GM21360 (cell line): ENCODE results near the gene GOLGA8O.
"Not testable (repeated sequence)": the region's sequence is repeated elsewhere in the genome, so short reads cannot be mapped to it uniquely, and the experiment has no call there.

Source experiments
- ATAC-seq: cut with Tn5 transposase; IDR thresholded peaks from one replicate; pipeline ENCODE4 v1.9.1; 2021; ENCODE audit warnings: mild to moderate bottlenecking, moderate library complexity; ENCODE audit not compliant: unreplicated experiment

The GOLGA8O gene, protein sequence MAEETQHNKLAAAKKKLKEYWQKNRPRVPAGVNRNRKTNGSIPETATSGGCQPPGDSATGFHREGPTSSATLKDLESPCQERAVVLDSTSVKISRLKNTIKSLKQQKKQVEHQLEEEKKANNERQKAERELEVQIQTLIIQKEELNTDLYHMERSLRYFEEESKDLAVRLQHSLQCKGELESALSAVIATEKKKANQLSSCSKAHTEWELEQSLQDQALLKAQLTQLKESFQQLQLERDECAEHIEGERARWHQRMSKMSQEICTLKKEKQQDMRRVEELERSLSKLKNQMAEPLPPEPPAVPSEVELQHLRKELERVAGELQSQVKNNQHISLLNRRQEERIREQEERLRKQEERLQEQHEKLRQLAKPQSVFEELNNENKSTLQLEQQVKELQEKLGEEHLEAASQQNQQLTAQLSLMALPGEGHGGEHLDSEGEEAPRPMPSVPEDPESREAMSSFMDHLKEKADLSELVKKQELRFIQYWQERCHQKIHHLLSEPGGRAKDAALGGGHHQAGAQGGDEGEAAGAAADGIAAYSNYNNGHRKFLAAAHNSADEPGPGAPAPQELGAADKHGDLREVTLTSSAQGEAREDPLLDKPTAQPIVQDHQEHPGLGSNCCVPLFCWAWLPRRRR

DNA sequence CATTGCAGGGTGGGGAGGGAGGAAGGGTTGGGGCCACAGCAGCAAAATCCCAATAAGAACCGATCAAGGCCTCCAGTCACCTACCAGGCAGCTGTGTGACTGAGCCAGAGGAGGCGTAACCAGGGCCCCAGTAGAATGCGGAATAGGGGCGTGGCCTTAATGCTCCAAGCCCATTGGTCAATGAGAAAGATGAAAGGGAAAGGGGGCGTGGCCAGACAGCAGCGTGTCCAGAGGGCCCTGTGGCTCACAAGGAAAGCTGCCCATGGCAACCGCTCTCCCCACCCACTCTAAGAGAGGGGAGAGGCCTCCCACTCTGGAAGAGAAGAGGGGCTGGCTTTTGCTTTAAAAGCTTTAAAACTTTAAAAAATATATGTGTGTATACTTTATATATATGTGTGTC lies at the start of gene GOLGA8O:
GOLGA8O (minus strand) TSS at position 101 of the 400 bp plus-strand sequence; CDS start at position 3, 98 bp downstream.
- ATAC-seq: not testable (repeated sequence)

DNA sequence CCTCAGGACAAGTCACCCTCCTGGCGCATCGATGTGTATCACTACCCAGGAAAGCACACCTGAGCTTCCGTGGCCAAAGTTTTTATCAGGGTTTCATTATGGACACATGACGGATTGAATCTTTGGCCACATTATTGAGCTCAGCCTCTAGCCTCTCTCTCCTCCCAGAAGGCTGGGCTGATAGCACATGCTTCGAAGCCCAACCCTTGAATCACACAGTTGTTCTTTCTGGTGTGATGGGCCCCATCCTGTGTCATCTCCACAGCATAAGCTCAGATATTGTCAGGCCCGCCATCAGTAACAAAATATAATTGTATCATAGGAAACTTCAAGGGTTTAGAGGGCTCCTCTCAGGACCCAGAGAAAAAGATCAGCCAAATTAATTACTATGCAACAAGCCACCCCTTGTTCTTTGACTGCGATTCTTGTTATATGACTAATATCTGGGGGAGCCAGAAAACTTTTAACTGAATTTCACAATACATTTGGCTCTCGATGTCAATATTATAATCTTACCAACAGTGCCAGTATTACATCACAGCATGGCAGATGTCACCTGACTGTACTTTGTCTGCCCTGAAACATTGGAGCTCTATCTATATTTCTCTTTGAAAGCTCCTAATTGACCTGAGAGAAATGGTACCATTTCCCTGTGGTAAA lies 48.8 kb upstream of the GOLGA8O start:
- ATAC-seq: not testable (repeated sequence)

DNA sequence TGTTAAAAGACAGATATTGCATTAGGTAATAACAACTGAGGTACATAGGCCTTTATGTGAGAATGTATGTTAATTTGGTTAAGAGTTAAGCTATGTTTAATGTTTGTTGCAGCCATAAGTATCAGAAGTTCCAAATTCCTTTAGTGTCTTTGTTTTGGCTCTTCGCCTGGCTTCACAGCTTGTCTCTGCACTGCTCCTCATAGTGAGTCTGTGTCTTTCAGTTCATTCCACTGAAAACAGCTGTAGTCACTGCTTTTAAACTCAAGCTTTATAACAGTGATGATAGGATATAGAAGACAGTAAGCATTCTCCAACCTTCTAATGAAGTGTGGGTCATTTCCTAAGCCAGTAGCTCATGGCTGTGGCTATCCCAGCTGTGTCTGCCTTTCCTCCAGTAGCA lies 47.5 kb upstream of the GOLGA8O start:
- ATAC-seq: not testable (repeated sequence)

DNA sequence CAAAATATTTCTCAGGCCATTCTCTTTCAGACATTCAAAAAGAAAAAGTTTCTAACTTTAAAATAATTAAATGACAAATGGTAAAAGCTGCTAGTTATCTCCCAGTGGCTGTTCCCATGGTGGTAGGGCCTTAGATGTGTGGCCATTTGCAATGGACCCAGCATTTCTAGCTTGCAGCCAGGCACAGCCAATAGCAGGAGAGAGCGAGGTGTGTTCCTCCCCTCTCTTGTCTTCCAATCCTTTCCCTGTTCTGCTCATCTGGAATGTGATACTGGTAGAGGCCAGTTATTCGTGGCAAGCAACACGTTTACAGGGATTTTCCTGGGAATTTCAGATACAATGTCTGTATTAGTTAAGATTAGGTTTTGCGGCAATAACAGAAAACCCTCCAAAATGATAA lies 37.3 kb upstream of the GOLGA8O start:
- not testable (repeated sequence) for ATAC-seq

DNA sequence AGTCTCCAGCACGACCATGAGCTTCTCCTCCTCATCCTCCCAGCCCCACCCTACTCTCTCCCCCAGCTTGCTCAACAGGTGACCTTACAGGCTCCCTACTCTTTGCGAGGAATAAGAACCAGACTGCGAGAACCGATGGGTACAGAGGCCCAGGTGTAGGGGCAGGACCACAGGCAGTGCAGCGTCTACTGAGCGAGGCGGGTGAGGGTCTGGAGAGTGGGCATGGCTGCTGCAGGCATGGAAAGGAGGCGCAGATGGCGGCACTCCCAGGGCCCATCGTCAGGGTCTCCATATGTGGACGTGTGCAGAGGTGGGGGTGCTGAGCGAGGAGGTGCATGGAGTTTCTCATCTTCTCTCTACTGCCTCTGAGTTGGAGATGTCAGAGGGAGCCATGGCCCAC lies 31.0 kb upstream of the GOLGA8O start:
- ATAC-seq: not testable (repeated sequence)

DNA sequence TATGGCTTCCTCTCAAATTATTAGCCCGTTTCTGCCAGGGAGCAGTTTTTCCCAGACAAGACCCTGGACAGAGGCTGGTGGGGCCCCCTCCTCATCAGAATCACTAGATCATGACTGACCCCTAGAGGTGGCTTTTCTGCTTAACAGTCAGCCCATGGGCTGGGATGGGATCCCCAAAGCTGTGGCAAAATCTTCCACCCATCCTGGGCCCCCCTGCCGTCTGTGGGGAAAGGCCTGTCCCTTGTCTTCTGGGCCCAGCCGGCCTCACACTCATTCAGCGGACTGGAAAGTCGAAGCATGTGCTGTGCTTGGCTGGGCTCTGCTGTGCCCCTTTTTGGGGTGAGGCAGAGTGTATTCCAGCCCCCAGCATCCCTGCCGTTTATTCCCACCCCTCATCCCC lies 27.9 kb upstream of the GOLGA8O start:
- ATAC-seq: not testable (repeated sequence)

DNA sequence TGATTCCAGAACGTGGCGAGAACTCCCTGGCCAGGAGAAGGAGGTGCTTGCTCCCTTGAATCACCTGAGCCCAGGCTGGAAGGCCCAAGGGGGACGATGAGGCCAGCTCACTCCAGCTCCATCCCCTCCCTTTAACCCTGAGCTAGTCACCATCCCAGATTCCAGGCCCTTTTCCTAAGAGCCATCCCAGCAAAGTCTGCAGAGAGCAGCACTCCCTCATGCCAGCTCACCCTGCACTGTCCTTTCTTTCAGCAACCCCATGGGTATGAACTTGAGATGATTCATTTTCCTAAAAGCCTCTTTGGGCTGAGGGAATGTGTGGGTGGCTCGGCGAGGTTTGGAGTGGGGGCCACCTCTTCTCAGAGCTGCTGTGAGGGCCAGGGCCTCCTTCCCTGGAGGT lies 26.2 kb upstream of the GOLGA8O start:
- ATAC-seq: not testable (repeated sequence)

DNA sequence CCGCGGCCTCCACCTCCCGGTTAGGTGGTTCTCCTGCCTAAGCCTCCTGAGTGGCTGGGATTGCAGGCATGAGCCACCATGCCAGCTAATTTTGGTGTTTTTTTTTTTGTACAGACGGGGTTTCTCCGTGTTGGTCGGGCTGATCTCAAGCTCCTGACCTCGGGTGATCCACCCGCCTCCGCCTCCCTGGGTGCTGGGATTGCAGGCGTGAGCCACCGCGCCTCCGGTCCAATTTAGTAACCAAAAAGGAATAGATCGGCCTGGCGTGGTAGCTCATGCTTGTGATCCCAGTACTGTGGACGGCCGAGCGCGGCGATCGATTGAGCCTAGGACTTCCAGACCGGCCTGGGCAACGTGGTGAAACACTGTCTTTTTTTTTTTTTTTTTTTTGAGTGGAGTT lies 12.6 kb upstream of the GOLGA8O start:
- ATAC-seq: not testable (repeated sequence)

DNA sequence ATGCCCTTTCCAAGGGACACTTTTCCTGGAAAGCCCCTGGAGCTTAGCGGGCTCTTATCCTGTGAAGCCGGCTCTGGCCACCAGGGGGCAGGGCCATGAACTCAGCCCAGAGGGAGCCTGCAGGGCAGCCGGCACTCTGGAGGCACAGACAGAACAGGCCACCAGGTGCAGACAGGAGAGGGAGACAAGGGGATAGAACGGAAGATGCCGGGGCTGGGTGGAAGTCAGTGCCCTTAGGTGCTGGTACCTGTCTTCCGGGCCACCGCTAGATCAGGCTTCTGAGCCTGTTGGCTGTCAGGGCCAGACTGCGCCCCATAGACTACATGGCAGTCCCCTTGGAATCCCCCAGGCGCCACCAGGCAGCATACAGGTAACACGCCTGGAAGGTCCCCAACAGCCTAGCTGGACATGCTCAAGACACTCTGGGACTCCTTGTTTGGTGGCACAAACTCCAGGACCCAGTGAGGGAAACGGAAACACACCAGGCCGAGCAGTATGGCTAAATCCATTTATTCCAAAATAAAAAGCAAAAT lies 14.9 kb downstream of the GOLGA8O start:
- not testable (repeated sequence) for ATAC-seq

DNA sequence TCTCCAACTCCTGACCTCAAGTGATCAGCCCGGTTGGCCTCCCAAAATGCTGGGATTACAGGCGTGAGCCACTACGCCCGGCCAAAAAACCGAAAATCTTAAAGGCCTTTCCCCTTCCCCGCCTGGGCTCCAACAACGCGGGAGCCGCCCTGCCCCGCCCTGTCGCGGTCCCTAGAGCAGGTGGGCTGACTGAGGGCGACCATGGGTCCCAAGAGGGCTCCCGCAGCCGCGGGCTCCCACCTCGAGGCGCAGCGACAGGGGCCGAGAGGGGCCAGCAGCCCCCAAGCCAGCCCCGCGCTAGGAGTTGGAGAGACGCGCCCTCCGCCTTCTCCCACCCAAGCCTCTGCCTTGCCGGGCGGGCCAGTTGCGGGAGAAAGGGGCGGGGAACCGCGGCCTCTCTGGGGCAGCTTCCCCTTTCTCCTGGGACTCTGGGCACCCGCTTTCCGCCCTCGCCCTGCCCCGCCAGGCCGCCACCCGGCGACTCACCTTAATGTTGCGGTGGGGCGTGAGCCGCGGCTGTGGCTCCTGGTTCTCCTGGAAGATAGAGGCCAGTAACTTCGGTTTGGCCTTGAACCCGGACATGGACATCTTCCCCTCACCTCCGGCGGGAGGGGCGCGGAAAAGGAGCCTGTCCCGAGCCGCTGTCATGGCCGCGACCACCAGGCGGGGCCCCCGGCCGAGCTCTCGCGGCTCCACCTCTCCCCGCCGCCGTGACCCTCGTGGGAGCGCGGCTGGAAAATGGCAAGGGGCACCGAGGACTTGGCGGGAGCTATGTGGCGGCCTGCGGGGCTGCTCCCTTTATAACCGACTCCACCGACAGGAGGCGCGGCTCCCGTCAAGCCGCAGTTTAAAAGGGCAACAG lies 21.1 kb downstream of the GOLGA8O start:
- ATAC-seq: not testable (repeated sequence)

DNA sequence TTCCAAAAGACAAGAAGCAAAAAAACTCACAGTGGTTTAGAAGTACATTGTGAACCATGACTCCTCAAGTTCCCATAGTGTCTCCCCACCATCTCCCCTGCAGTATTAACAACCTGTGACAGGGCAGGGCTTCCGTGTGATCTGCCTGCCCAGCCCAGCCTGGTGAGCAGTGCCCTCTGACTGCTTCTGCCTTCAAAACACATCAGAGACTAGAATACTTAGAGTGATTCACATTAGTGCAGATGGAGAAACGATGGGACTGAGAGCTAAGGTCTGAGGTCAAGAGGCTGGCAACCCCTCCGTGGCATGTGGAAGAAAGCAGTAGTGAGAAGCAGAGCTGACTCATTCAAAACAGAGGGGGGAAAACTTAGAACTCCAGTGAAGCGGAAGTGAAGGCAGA lies 27.8 kb downstream of the GOLGA8O start:
- not testable (repeated sequence) for ATAC-seq

DNA sequence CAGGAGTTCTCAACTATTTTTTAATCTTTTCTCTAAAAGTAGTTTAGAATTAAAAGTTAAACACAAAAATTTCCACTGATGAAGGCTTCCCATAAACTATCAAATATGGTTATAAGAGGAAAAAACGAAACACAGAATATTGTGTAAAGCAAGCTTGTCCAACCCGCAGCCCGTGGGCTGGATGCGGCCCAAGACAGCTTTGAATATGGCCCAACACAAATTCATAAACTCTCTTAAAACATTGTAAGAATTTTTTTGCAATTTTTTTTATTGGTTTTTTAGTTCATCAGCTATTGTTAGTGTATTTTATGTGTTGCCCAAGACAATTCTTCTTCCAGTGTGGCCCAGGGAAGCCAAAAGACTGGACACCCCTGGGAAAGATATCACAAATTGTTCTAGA lies 28.9 kb downstream of the GOLGA8O start:
- not testable (repeated sequence) for ATAC-seq

DNA sequence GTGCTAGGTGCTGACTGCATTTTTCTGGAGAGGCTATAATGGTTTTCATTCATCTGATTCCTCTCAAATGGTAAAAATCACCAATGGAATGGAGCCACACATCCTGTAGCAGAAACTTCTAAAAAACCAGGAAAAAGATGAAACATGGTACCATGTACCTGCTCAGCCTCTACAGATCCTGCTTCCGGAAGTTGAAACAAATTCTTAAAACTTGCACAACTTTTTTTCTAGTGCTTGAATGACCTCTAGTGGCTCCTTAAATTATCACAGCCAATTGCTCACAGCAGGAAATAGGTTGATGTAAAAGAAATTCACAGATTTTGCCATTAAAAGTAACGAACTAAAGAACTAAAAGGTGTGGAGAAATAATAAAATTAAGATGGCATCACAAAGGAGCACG lies 47.5 kb downstream of the GOLGA8O start:
- ATAC-seq: not testable (repeated sequence)

DNA sequence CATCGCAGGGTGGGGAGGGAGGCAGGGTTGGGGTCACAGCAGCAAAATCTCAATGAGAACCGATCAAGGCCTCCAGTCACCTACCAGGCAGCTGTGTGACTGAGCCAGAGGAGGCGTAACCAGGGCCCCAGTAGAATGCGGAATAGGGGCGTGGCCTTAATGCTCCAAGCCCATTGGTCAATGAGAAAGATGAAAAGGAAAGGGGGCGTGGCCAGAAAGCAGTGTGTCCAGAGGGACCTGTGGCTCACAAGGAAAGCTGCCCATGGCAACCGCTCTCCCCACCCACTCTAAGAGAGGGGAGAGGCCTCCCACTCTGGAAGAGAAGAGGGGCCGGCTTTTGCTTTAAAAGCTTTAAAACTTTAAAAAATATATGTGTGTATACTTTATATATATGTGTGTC lies 52.2 kb downstream of the GOLGA8O start, which contains the start of gene GOLGA8K:
GOLGA8K (minus strand) TSS at position 101 of the 400 bp plus-strand sequence; CDS start at position 3, 98 bp downstream.
- ATAC-seq: not testable (repeated sequence)

DNA sequence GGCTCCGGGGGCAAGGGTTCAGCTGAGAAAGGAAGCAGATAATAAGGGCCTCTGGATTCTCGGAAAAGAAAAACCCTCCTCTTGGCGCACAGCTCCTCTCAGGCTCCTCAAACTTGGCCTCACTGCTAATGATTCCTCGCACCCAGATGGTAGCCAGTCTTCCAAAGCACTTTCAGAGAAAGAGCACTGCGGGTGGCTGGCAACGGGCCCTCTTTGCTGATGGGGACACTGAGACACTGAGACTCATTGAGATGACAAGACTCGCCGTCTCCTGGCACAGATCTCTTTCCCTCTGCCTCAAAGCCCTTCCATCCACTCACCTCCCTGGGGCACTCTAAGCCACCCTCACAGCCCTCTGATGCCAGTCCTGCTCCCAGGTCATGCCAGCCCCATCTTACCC lies 58.9 kb downstream of the GOLGA8O start:
- ATAC-seq: not testable (repeated sequence)
